GM12878 (cell line): ENCODE results near the gene VPS45. TPM values are rescaled to one million over a fixed set of nuclear protein-coding genes. Genes with fewer than 3 reads are reported as not detected.

Experiments
- ATAC-seq: fragments of 200-7000 bp; cut with Tn5 transposase; 3 replicates; pipeline ENCODE4 v1.9.1; 2020; ENCODE audit warnings: mild to moderate bottlenecking, moderate library complexity
- BruUV-seq: library from RNA; stranded (reverse); fragments of 400-500 nt; replicated peaks from 2 replicates; lab custom pipeline; 2021; lab: Mats Ljungman, UMichigan
- CTCF ChIA-PET: fragments of 300-600 bp; sonication (Branson Sonifier 250); formaldehyde crosslinking; extraction: SDS; loops from one replicate; lab custom pipeline; 2021; ENCODE audit warnings: inconsistent platforms; lab: Yijun Ruan, JAX
- POLR2A ChIA-PET: fragments of 350-600 bp; formaldehyde crosslinking; extraction: SDS; loops from one replicate; lab custom pipeline; 2021; ENCODE audit warnings: inconsistent platforms; lab: Charles Lee
- RAD21 ChIA-PET: fragments of 300-600 bp; sonication (Branson Sonifier 250); formaldehyde crosslinking; loops from one replicate; lab custom pipeline; 2023; ENCODE audit warnings: antibody characterized with exemption; ENCODE audit not compliant: unreplicated experiment; lab: Charles Lee
- SMC1A ChIA-PET: fragments of 300-600 bp; sonication (Branson Sonifier 250); formaldehyde crosslinking; loops from one replicate; lab custom pipeline; 2023; ENCODE audit not compliant: unreplicated experiment, uncharacterized antibody; lab: Charles Lee
- DNase-seq: peaks from one replicate; pipeline ENCODE4 v3.0.0-alpha.2; 2011; ENCODE audit warnings: low read depth, low spot score
- FAIRE-seq: peaks from 3 replicates; lab custom pipeline; 2011; peaks lifted over from hg19 to GRCh38; lab: Jason Lieb, UNC
- H2AFZ ChIP-seq: 2 replicates; pipeline ENCODE4 v1.6.0; 2011; ENCODE audit warnings: low read depth, low read length, control low read depth; ENCODE audit not compliant: control insufficient read depth
- H3K27ac ChIP-seq: 2 replicates; pipeline ENCODE4 v1.5.1; 2011; ENCODE audit warnings: control low read depth; ENCODE audit not compliant: control insufficient read depth, insufficient read depth
- H3K27me3 ChIP-seq, 2 experiments: replicated peaks in 1 of 2; 2 replicates each; pipeline versions ENCODE4 v1.6.0 to v1.6.1; 2011; ENCODE audit warnings: low read length in 1 of 2; ENCODE audit not compliant: control insufficient read depth in 2 of 2, insufficient read depth in 2 of 2
- H3K36me3 ChIP-seq, 2 experiments: 2 replicates each; pipeline ENCODE4 v1.5.1; 2011; ENCODE audit warnings: low read length in 1 of 2; ENCODE audit not compliant: control insufficient read depth in 2 of 2, insufficient read depth in 2 of 2
- H3K4me1 ChIP-seq: 2 replicates; pipeline ENCODE4 v1.6.1; 2011; ENCODE audit warnings: mild to moderate bottlenecking, low read length, moderate library complexity, mixed read lengths; ENCODE audit not compliant: control insufficient read depth, insufficient read depth
- H3K4me2 ChIP-seq: 2 replicates; pipeline ENCODE4 v1.6.0; 2011; ENCODE audit warnings: control low read depth; ENCODE audit not compliant: control insufficient read depth, insufficient read depth
- H3K4me3 ChIP-seq: fragments of 200-600 bp; sonication (generic); 2 replicates; pipeline ENCODE4 v1.5.1; 2016
- H3K79me2 ChIP-seq: 2 replicates; pipeline ENCODE4 v1.6.0; 2011; ENCODE audit warnings: low read length; ENCODE audit not compliant: control insufficient read depth, insufficient read depth
- H3K9ac ChIP-seq: 2 replicates; pipeline ENCODE4 v1.8.0; 2011; ENCODE audit warnings: low read length, control low read depth, mixed read lengths; ENCODE audit not compliant: control insufficient read depth, insufficient read depth
- H3K9me3 ChIP-seq: replicated peaks from 3 replicates; pipeline ENCODE4 v1.5.1; 2011; ENCODE audit warnings: mild to moderate bottlenecking, low read length; ENCODE audit not compliant: control insufficient read depth, insufficient read depth
- H4K20me1 ChIP-seq: 2 replicates; pipeline ENCODE4 v1.6.0; 2011; ENCODE audit not compliant: control insufficient read depth, insufficient read depth
- BCL11A ChIP-seq: IDR thresholded peaks from 2 replicates; pipeline ENCODE4 v1.6.1; 2011; ENCODE audit warnings: low read depth, low read length
- CREB1 ChIP-seq: IDR thresholded peaks from 2 replicates; pipeline ENCODE4 v1.6.1; 2012; ENCODE audit warnings: low read depth, mild to moderate bottlenecking, inconsistent platforms
- EED ChIP-seq: sonication (generic); IDR thresholded peaks from 2 replicates; pipeline ENCODE4 v1.6.1; 2016; ENCODE audit warnings: antibody characterized with exemption, low read depth
- RB1 ChIP-seq: fragments of 450-650 bp; formaldehyde crosslinking; IDR thresholded peaks from 2 replicates; pipeline ENCODE4 v1.6.1; 2017; ENCODE audit warnings: mild to moderate bottlenecking, borderline replicate concordance
- SUPT20H ChIP-seq: IDR thresholded peaks from 2 replicates; pipeline ENCODE4 v1.6.1; 2011; ENCODE audit warnings: low read depth, mild to moderate bottlenecking, low read length, moderate library complexity, borderline replicate concordance; ENCODE audit not compliant: control insufficient read depth
- TARDBP ChIP-seq: IDR thresholded peaks from 2 replicates; pipeline ENCODE4 v1.6.1; 2016; ENCODE audit warnings: borderline replicate concordance
- ZNF24 ChIP-seq: fragments of 450-650 bp; IDR thresholded peaks from 2 replicates; pipeline ENCODE4 v1.6.1; 2017; ENCODE audit warnings: antibody characterized with exemption, mild to moderate bottlenecking
- WGBS: methylation state at CpG from one replicate; pipeline ENCODE4 v1.1.6; 2016; ENCODE audit warnings: low lambda C conversion rate; ENCODE audit not compliant: insufficient replicate concordance, insufficient coverage; ENCODE audit errors: missing lambda C conversion rate; 5-methylcytosine and 5-hydroxymethylcytosine counted together
- in situ Hi-C: fragments of 300-500 bp; cut with MboI; formaldehyde crosslinking; loops from 9 replicates; pipeline ENCODE4 v1.14.3; 2018; ENCODE audit warnings: mixed read lengths
- intact Hi-C: fragments of 100-400 bp; cut with micrococcal nuclease; formaldehyde crosslinking; loops from one replicate; pipeline ENCODE4 v1.14.2; 2022; ENCODE audit not compliant: unreplicated experiment
- polyA plus RNA-seq, 11 experiments: library from polyadenylated mRNA; depleted of rRNA in 4 of 11; unstranded in 6 of 11; stranded (reverse) in 5 of 11; fragments of >200 nt; fragmentation: Nextera tagmentation in 4 of 11; fragmentation: Illumina TruSeq in 1 of 11; extraction: Ambion mirVana in 4 of 11; extraction: Trizol in 1 of 11; gene quantifications; 1 replicate in 1 of 11; 2 replicates in 10 of 11; pipeline versions ENCODE4 v1.2.1 to v1.2.3, GENCODE V29; 2011 to 2016; ENCODE audit warnings: inconsistent platforms in 2 of 11, missing spikeins in 2 of 11, low read depth in 1 of 11
- total RNA-seq, 4 experiments: library from RNA; depleted of rRNA in 3 of 4; stranded (reverse); fragments of >200 nt in 3 of 4; fragmentation: Illumina TruSeq in 1 of 4; extraction: Trizol in 1 of 4; gene quantifications; 2 replicates each; pipeline versions ENCODE4 v1.2.1 to v1.2.3, GENCODE V29; 2013 to 2021
- TF ChIP-seq, protein P1 (sequence below): fragments of 450-650 bp; IDR thresholded peaks from 2 replicates; pipeline ENCODE4 v1.6.1; 2016; ENCODE audit warnings: mild to moderate bottlenecking, moderate library complexity, borderline replicate concordance

VPS45 gene
- total and polyA plus RNA-seq, 10 of the 15 experiments (the other 5 are each of a cell fraction or from before 2014, with no cell fraction given): 24.4 to 48.7 (median 34.5) TPM

DNA sequence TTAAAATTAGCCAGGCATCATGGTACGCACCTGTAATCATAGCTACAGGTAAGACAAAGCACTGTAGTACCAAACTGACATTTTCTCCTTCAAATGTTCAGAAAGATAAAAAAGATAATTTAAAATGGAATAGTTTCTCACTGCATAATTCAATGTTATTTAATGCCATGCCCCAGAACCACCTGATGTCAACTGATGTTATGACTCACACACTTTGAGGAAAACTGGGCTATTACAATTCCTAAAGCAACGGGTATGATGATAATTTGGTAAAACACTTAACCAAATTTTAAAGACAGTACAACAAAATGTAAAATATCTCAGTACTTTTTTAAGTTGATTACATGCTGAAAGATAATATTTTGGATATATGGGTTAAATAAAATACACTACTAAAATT lies 59.2 kb downstream of the VPS45 start:
- no peaks in the 10 kb centered on the region for H4K20me1 ChIP-seq
- no peak overlapping the region for H3K4me3 ChIP-seq
- no peak overlapping the region for H2AFZ ChIP-seq
- in situ Hi-C loops: no loop called here
- WGBS: 71% methylated on average over 2 of the region's 2 CpGs
- no peaks in the 10 kb centered on the region for H3K4me1 ChIP-seq
- H3K9me3 ChIP-seq: no peaks in the 10 kb centered on the region
- no peaks in the 10 kb centered on the region for H3K36me3 ChIP-seq
- FAIRE-seq (no peak), ATAC-seq (no peak), DNase-seq (no peak)
- no peak overlapping the region for H3K4me2 ChIP-seq
- CTCF ChIA-PET: interaction anchor here (0.6 to 2.1 kb wide), 5 partner anchors 28 to 125 kb away, joined by 3 to 10 read pairs (median 3); no protein-coding TSS in a partner anchor
- SMC1A ChIA-PET: interaction anchor here (1.4 to 1.7 kb wide), 2 partner anchors 11 to 14 kb away, joined by 4 to 6 read pairs; no protein-coding TSS in a partner anchor
- H3K9ac ChIP-seq: no peak overlapping the region
- H3K79me2 ChIP-seq: no peaks in the 10 kb centered on the region
- no TSS peak for BruUV-seq
- RAD21 ChIA-PET: interaction anchor here (0.7 to 1.4 kb wide), 3 partner anchors 16 to 39 kb away, joined by 3 to 4 read pairs (median 3); no protein-coding TSS in a partner anchor
- H3K27me3 ChIP-seq: no peaks in the 10 kb centered on the region
- intact Hi-C loops: no loop called here
- POLR2A ChIA-PET: no interaction called here
- H3K27ac ChIP-seq: no peak overlapping the region
- TF ChIP-seq EED (no peak), BCL11A (no peak), RB1 (no peak), TARDBP (no peak), ZNF24 (no peak), CREB1 (no peak), SUPT20H (no peak)
- TF ChIP-seq, protein P1, sequence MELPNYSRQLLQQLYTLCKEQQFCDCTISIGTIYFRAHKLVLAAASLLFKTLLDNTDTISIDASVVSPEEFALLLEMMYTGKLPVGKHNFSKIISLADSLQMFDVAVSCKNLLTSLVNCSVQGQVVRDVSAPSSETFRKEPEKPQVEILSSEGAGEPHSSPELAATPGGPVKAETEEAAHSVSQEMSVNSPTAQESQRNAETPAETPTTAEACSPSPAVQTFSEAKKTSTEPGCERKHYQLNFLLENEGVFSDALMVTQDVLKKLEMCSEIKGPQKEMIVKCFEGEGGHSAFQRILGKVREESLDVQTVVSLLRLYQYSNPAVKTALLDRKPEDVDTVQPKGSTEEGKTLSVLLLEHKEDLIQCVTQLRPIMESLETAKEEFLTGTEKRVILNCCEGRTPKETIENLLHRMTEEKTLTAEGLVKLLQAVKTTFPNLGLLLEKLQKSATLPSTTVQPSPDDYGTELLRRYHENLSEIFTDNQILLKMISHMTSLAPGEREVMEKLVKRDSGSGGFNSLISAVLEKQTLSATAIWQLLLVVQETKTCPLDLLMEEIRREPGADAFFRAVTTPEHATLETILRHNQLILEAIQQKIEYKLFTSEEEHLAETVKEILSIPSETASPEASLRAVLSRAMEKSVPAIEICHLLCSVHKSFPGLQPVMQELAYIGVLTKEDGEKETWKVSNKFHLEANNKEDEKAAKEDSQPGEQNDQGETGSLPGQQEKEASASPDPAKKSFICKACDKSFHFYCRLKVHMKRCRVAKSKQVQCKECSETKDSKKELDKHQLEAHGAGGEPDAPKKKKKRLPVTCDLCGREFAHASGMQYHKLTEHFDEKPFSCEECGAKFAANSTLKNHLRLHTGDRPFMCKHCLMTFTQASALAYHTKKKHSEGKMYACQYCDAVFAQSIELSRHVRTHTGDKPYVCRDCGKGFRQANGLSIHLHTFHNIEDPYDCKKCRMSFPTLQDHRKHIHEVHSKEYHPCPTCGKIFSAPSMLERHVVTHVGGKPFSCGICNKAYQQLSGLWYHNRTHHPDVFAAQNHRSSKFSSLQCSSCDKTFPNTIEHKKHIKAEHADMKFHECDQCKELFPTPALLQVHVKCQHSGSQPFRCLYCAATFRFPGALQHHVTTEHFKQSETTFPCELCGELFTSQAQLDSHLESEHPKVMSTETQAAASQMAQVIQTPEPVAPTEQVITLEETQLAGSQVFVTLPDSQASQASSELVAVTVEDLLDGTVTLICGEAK: no peak
